ENCODE results near the gene FAM20C.

- TF ChIP-seq GATA2 (IDR thresholded peaks at IDR 0.05; ENCODE audit: low read depth, low read length), result no peak
- TF ChIP-seq GATA3 (IDR thresholded peaks at IDR 0.05; ENCODE audit: low read depth, low read length), result no peak
Observed at GRCh38 chr7:196778-197321, 4.5 kb downstream of the FAM20C start.
